Measurements from ENCODE around the gene KRTAP10-1.

The KRTAP10-1 gene

DNA sequence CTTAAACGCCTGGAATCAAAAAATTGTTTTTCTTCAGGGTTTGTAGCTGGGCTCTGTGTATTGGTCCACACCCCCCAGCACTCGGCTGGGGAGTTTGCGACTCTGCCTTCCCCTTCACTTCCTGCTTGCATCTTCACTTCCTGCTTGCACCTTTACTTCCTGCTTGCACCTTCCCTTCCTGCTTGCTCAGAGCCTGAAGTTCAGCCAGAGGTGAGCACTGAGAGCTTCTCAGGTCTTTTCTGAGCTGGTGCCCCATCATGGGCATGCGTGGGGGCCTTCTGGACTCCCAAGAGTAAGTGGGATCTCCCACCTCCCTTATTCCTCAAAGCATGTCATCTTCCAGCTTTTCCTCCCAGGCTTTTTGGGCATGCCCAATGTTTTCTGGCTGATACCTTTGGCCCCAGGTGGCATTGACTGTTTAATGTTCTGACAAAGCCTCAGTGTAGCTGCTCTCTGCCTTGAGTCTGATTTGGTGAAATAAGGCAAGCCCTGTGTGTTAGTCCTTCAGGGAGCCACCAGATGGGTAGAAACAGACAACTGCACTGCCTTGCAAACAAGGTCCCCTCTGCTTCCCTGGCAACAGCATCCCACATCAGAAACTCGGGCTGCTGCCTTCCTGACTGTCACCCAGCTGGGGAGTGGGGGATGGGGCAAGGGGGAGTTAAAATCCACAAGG, 7.8 kb upstream of the KRTAP10-1 start:
- DNase-seq: no peak

DNA sequence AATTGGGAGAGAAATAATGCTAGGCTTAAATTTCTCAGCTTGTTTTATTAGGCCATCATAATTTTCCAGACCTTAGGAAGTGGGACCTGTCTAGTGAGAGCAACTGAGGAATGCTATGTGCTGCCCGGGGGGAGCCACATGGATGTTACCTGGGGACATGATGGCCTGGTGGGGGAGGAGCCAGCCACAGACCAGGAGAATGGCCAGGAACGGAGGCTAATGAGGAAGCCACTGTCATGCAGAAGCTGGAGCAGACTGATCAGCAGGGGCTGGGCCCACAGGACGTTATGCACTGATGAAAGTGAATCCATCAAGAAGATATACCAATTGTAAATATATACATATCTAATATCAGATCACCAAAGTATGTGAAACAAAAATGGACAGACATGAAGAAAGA, 4.6 kb upstream of the KRTAP10-1 start:
- DNase-seq: no peak

DNA sequence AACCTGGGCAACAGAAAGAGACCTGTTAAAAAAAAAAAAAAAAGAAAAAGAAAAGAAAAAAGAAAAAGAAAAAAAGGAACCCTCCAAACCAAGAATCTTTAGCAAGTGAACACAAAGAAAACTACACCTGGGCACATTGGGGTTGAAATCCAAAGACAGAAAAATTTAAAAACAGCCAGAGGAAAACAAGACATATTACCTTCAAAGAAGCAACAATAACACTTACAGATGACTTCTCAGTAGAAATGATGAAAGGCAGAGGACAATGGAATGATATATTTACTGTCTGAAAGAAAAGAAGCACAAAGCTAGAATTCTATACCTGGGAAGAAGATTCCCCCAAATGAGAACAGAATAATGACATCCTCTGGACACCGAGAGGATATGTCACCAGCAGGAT, 2.7 kb upstream of the KRTAP10-1 start:
- no peak for DNase-seq

DNA sequence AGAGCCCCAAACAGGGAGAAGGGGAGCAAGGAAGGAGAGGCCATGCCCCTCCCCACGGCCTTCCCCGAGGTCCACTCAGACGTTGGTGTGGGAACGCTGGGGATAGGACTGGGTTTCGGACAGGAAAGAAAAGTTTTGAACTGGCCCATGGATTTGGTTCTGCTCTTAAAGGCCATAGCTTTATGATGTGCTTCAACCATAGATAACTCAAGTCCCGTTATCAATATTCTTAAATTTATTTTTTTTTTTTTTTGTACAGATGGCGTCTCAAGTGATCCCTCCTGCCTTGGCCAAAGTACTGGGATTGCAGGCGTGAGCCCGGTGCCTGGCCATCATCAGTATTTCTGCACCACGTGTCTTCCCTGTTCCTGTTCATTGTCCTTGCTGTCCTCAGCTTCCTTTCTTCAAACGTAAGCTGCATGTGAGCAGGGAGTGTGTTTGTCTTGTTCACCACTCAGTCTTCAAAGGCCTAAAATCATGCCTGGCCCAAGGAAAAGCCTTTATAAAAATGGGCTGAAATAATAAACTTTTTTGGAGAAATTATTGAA, 820 bp upstream of the KRTAP10-1 start:
- DNase-seq: no peak

DNA sequence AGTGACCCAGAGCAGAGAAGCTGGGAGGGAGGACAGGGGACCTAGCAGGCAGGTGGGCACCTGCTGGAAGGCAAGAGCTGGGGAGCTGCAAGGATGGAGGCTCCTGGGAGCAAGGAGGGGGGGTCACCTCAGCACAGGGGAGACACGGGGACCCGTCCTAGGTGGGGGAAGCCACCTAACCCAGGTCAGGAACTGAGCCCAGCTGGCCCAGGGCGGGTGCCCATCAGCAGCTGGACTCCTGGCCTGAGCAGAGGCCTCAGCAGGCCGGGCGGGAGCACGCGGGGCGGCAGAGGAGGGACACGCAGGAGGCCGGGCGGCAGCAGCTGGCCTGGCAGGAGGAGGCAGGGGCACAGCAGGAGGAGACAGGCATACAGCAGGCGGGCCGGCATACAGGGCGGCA, 949 bp downstream of the KRTAP10-1 start:
- DNase-seq: no peak

DNA sequence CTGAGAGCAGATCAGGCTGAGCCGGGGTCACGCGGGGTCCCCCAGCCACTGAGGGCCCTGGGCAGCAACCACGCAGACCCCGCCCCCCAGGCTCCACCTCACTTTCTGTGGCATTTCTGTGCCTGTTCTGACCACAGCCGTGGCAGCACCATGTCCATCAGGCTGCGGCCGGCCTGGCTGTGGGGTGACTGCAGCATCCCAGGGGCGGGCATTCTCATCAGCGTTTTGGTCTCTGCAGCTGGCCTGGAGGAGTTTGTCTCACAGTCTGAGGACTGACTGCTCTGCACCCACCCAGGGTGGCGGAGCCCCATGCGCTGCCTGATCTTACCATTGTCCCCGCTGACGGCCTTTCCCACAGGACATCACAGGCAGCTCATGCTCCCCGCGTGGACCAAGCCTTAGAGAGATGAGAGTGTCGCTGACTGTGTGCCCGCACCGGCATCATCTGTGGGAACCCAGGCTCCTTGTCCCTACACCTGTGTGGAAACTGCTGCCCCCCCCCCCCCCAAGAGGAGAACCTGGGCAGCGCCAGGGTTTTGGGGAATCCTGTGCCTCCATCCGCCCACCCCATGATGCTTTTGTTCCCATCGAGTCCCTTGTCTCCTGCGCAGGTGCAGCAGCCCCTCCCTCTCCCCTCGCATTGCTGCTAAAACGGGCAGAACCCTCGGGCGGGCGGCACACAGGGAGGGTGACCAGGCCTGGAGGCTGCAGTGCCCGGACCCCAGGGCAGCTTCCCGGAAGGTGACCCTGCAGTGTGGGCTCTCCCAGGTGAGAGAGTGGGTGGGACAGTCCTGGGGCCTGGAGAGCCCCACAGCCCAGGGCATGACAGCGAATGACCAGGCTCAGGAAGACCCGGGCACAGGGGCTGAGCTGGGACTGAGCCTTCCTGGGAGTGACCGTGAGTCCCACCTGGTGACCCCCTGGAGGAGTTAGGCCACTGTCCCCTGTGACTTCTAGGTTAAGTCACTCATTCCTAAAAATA, 1.8 kb downstream of the KRTAP10-1 start:
- no peak for DNase-seq

DNA sequence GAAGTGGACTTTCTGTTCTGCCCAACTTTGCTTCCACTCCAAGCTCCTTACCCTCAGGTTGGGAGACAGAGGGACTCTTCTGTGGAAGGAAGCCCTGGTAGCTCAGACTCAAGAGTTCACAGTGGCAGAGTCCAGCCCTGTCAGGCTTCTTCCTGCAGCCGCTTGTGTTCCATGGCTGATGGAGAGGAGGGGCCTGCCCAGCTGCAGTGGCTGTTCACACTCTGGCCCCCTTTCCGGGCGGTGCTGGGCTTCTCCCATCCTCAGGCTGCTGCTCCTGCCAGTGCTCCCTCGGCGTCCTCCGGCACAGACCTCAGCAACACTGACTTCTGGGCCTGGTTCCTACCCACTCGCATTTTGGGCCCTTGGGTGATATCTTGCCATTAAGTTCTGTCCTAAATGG, 4.0 kb downstream of the KRTAP10-1 start:
- no peak for DNase-seq

DNA sequence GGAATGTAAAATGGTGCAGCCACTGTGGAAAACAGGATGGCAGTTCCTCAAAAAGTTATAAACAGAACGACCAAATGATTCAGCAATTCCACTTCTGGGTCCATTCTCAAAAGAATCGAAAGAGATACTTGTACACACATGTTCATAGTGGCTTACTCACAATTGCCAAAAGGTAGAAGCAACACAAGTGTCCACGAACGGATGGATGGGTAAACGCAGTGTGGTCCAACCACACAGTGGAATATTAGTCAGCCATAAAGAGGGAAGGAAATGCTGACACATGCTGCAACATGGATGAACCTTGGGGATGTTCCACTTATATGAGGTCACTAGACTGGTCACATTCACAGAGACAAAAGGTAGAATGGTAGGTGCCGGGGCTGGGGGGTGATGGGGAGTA, 5.3 kb downstream of the KRTAP10-1 start:
- no peak for DNase-seq

DNA sequence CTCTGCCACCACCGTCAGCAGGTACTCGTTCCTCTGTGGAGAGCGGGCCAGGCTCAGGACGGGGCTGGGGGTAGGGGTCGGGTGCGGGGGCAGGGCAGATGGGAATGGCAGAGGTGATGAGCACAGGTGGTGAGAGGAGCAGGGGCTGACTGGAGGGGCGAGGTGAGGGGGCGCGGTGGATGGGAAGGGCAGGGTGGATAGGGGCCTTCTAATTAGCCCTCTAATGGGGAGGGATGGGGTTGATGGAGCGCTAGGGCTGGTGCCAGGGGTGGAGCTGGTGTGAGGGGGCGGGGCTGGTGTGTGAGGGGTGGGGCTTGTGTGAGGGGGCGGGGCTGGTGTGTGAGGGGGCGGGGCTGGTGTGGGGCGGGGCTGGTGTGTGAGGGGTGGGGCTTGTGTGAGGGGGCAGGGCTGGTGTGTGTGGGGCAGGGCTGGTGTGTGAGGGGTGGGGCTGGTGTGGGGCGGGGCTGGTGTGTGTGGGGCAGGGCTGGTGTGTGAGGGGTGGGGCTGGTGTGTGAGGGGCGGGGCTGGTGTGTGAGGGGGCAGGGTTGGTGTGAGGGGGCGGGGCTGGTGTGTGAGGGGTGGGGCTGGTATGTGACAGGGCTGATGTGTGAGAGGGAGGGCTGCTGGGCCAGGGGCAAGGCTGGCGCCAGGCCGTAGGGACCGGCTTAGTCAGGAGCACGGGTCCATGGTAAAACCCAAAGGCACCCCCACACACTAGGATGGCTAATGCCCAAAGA, 5.9 kb downstream of the KRTAP10-1 start:
- DNase-seq: no peak

DNA sequence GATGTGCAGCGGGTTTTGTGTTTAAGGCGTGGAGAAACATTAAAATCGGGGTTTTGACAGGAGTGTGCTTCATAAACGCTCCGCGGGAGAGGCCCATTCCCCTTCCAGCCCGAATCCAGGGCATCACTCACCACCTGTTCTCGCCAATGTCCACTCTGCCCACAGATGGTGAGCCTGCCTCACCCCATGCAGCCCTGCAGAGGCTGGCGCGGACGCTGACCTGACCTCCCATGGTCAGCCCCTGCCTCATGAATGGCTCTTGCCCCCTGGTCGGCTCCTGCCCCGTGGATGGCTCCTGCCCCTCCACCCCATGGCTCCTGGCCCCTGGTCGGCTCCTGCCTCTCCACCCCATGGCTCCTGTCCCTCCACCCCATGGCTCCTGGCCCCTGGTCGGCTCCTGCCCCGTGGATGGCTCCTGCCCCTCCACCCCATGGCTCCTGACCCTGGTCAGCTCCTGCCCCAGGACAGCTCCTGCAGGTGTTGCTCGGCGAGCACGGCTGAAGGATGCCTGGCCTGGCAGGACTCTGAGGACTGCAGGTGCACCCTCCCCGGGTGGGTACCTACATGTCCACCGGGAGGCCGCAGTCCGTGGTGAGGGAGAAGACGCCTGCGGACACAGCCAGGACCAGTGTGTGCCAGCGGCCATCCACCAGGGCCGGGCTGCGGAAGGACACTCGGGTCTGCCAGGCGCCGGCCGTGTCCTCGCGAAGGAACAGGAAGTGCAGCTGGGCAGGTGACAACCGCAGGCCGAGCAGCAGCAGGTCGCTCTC, 6.7 kb downstream of the KRTAP10-1 start:
- DNase-seq: no peak

DNA sequence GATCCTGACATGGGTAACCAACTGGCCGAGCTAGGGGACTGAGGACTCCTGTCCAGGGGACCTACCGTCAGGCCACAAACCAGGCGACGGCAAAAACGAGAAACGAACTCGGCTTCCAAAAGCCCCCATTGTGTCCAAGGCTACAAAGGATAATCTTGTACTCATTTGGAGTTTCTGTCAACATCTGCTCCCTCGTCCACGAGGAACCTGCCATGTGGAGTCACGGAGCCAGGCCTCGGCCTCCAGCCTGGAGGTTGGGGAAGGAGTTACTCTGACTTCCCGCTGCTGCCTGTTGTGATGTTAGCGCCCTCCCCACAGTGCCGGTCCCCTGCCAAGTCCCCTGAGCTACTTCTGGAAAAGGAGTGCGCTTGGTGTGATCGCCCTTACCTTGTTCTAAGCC, 7.3 kb downstream of the KRTAP10-1 start:
- DNase-seq: no peak

DNA sequence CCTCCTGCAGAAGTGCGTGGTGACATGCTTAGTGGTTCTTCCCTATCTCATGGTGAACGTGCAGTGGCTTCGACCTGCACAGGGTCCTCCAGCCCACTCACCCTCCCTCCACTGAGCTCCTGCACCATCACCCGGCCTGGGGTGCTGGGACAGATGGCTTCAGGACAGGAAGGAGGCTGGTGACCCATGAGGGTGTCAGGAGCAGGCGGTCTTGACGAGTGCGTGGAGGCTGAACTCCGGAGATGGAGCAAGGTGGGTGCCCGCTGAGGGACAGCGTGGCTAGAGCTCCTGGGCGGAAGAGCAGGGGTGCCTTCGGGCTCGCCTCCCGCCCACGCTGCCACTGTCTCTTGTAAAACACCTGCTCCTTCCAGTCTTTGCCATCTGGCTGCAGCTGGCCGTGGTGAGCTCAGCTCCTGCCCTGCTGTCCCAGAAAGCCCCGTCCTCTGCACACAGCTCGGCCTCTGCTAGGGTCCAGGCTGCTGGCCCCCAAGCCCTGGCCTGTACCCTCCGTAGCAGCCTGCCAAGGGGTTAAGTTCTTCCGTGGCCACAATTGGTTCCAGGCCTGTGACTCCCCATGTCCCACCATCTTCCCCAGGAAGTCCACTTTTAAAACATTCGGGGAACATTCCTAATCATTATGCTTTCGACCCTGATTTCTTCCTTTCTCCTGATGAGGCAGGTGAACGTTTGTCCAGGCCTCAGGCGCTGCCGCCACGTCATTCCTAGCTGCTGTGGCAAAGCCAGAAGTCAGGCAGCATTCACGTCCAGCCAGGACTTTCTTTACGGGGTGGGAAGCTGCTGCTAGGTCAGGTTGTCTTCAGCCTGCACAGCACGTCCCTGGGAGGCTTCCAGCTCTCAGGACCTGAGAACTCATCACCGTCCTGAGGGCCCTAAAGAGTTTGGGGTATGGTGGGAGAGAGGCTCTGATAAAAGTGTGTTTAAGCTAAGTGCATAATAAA, 8.1 kb downstream of the KRTAP10-1 start:
- DNase-seq: no peak

DNA sequence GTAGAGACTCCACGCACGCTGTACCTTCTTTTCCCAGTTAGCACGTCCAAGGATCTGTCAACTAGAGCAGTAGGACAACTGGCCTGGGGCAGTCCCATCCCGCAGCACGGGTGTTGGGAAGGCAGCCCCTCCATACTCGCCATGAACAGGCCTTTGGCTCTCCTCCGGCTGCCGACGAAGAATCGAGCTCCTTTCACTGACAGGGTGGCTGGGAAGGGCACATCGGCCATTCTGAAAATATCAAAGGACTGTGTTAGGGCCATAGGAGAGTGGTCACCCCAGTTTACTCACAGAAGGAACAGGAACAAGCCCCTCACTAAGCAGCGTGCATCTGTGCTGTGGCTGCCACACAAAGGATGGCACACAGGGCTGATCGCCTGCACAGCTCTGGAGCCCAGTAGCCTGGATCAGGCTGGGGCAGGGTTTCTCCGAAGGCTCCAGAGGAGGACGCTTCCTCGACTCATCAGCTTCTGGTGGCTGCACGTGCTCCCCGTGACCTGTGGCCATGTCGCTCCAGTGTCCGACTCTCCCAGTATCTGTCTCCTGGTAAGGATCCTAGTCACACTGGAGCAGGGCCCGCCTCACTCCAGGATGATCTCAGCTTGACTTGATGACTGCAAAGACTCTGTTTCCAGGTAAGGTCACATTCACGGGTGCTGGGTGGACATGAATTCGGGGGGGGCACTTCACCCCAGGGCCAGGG, 8.9 kb downstream of the KRTAP10-1 start:
- DNase-seq: no peak

DNA sequence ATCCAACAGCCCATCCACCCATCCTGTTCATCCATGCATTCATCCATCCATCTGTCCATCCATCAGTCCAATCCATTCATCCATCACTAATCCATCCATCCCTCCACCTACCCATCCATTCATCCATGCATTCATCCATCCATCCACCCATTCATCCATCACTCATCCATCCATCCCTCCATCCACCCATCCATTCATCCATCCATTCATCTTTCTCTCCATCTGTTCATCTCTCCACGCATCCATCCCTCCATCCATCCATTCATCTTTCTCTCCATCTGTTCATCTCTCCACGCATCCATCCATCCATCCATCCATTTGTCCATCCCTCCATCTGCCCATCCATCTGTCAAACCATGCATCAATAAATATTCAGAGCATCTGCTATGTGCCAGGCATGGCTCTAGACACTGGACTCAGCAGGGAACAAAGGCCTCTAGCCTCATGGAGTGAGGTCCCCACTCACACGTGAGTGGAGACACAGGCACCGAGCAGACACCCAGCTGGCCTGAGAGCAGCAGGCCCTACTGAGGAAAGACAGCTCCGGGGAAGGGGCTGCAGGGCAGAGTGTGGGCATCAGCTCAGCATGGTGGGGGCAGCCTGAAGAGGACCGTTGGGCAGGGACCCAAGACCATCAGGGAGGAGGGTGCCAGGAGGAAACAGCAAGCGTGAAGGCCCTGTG, 9.6 kb downstream of the KRTAP10-1 start:
- no peak for DNase-seq

DNA sequence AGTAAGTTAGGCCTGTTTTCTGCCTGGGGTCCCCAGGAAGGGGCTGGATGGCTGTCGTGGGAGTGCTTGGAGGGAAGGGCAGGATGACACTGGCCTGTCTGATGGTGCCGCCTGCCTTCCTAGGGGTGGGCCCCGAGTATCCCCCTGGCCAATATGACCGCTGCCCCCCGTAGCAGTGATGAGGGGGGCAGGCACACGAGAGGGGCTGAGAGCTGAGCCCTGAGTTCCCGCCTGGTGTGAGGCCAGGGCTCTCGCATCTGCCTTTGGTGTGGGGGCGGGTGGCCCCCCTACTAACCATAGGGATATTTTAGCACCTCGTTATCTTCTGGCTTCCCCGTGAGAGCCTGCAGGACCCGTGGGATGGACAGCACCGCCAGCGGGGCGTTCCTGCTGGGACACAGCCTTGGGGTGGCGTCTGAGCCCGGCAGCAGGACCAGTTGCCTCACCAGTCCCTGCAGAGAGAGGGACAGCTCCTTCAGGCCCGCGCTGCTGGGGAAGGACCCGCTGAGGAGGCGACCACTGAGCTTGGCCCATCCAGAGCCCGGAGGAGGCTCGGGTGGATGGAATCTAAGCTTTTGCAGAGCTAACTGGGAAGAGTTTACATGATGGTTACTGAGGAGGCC, 10.4 kb downstream of the KRTAP10-1 start:
- DNase-seq: no peak

DNA sequence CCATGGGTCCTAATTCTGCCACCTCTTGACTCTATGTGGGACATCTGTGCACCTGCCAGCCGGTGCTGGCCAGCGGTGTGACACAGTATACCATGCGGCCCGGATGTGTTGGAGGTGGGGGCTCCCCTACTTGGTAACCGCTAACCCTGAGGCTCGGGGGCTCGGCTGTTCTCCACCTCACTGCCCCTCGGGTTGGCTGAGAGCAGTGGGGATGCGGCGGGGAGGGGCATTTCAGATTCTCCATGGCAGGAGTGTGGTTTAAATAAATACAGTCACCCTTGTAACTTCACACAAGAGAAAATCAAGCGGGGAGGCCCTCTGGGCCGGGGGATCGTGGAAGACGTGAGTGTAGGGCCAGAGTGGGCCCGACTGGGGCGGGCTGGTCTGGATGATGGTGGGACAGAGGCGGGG, 11.0 kb downstream of the KRTAP10-1 start:
- DNase-seq: no peak

DNA sequence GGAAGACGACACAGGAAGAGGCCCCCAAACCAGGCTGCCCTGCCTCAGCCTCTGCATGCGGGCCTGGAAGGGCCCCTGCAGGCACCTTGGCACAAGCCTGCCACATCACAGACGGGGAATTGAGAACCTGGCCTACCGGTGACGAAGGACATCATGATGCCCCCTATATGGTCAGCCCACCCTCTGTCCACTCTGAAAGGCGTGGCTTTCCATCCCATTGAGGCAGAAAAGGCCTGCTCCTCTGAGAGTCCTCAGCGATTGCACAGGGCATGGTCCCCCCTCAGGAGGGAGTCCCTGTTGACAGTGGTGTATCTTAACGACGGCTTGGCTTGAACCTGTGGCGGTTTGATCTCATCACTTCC, 11.4 kb downstream of the KRTAP10-1 start:
- no peak for DNase-seq

DNA sequence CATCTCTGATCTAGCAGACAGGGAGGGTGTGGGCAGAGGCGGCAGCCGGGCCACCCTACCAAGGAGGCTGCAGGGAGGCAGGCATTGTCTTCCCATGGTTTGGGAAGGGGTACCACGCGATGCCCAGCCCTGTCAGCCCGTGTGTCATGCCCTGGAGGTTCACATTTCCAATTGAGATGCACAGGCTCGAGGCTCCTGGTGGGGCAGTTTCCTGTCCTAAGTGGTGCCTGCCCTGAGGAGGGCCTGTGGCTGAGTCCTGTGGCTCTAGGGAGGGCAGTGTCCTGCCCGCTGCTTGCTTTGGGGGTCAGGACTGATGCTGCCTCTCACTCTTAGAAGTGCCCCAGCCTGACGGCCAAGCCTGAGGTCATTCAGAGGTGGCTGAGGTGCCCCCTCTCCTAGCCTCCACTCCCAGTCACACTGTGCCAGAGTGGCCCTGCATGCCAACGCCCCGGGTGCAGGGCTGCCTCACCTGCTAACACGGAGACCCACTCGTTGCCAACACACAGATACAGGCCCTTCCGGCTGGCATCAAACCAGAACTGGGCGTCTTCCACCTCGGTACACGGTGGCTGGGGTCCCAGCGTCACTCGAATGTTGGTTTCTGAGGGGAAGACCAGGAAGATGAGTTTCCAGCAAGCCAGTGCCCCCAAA, 11.9 kb downstream of the KRTAP10-1 start:
- DNase-seq: no peak

All from NCI-H748 treated with DMSO at 0.1 percent for 48 hours (cell line).